ENCODE results near the gene NAPB. TPM values are rescaled to one million over a fixed set of nuclear protein-coding genes. Genes with fewer than 3 reads are reported as not detected.

Gene NAPB
- total and polyA plus RNA-seq, 7 donors, result 1.8 to 12.3 (median 3.0) TPM

DNA sequence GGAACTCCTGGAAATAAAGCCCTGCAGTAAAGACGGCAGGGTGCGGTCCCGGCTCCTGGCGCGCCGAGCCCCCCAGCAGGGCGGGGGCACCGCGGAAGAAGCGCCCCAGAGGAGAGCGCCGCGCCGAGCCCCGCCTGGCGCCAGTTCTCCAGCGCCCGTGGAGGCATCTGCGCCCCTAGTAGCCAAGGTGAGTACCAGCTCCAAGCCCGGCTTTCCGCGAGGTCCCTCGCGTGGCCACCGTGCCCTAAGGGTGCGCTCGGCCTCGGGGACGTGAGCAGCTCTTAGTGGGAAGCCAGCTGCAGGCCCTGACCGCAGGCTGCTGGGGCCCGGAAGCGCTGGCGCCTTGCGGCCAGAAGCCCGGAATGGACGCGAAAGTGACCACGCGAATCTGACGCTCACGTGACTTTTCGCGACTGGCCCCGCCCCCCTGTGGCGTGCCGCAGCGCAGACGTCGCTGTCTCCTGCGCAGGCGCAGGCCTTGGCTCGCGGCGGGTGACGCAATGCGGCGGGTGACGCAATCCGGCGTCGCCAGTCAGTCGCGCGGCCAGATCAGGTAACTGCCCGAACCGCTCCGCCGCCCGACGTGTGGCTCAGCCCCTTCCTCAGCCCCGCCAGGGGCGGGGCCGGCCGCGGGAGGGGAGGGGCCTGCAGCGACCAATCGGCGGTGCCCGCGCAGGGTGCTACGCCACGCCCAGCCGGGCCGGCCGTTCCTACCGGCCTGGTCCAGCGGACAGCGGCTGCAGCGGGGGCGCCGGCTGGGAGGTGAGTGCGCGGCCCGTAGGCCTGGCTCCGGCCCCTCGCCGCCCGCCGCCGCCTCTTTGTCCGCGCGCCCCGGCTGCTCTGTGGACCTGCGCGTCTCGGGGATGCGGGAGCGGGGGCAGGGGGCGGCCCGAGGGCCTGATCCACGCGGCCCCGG, 59.6 kb downstream of the NAPB start, which contains the start of gene GZF1:
Gene GZF1, plus strand, starts transcription at position 707 of the 916 bp plus-strand sequence. CDS start 2,202 bp downstream, outside the sequence.
- DNase-seq (peak; percentile 98 to 99), ATAC-seq (peak; percentile 83 to 89 (median 86))
- H3K4me1 ChIP-seq, result peaks cover 54% of the 10 kb centered on the region
- WGBS, 3 donors, result 0 to 1% (median 0%) methylated on average over 83 to 113 of the region's 114 CpGs
- H3K36me3 ChIP-seq (ENCODE audit: insufficient read depth in 1 of 2, low read depth in 1 of 2), result peaks cover 0 to 20% of the 10 kb centered on the region in 2 donors
- intact Hi-C loops (cut with DNase I), result loop anchor here in 1 of 2 donors (5.0 kb wide), 3 partner anchors 36 to 276 kb away; partner anchors contain the start of gene CST3
- no peaks in the 10 kb centered on the region for H3K9me3 ChIP-seq
- H3K27me3 ChIP-seq (ENCODE audit: insufficient read depth in 3 of 3, low read length in 2 of 3), result no peaks in the 10 kb centered on the region
- H3K4me3 ChIP-seq, result peak within 1 kb of the TSS; percentile 77
- H3K27ac ChIP-seq, result peak within 1 kb of the TSS; percentile 99
- TF ChIP-seq, protein P1, sequence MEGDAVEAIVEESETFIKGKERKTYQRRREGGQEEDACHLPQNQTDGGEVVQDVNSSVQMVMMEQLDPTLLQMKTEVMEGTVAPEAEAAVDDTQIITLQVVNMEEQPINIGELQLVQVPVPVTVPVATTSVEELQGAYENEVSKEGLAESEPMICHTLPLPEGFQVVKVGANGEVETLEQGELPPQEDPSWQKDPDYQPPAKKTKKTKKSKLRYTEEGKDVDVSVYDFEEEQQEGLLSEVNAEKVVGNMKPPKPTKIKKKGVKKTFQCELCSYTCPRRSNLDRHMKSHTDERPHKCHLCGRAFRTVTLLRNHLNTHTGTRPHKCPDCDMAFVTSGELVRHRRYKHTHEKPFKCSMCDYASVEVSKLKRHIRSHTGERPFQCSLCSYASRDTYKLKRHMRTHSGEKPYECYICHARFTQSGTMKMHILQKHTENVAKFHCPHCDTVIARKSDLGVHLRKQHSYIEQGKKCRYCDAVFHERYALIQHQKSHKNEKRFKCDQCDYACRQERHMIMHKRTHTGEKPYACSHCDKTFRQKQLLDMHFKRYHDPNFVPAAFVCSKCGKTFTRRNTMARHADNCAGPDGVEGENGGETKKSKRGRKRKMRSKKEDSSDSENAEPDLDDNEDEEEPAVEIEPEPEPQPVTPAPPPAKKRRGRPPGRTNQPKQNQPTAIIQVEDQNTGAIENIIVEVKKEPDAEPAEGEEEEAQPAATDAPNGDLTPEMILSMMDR (IDR thresholded peaks at IDR 0.05), result no peak

DNA sequence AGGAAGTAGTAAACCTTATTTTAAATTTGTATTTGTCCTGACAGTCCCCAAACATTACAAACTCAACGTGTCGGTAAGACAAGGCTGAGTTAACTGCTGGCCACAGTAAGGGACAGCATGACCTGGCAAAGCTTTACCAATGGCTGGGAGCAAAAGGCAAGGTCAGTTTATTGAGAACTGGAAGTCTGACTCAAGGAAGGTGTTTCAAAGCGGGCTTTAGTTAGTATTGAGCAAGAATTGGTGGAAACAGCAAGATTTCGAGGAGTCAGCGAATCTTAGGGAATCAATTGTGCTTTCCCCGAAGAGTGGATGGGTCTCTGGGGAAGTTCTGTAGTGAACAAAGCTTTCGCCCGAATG, 60.2 kb downstream of the NAPB start:
- Histone ChIP-seq H3K4me1 (peaks cover 48% of the 10 kb centered on the region), H3K27ac (peak overlapping the region; percentile 99), H3K36me3 (ENCODE audit: insufficient read depth in 1 of 2, low read depth in 1 of 2) (peaks cover 0 to 19% of the 10 kb centered on the region in 2 donors), H3K4me3 (peak overlapping the region; percentile 77), H3K27me3 (ENCODE audit: insufficient read depth in 3 of 3, low read length in 2 of 3) (no peaks in the 10 kb centered on the region), H3K9me3 (no peaks in the 10 kb centered on the region)
- 0 to 2% (median 2%) methylated on average over 8 of the region's 8 CpGs for WGBS, 3 donors
- no peak for ATAC-seq
- TF ChIP-seq, protein P1 (IDR thresholded peaks at IDR 0.05), result no peak
- intact Hi-C loops (cut with DNase I), result loop anchor here in 1 of 2 donors (5.0 kb wide), 3 partner anchors 36 to 276 kb away; partner anchors contain the start of gene CST3
- DNase-seq, result no peak

DNA sequence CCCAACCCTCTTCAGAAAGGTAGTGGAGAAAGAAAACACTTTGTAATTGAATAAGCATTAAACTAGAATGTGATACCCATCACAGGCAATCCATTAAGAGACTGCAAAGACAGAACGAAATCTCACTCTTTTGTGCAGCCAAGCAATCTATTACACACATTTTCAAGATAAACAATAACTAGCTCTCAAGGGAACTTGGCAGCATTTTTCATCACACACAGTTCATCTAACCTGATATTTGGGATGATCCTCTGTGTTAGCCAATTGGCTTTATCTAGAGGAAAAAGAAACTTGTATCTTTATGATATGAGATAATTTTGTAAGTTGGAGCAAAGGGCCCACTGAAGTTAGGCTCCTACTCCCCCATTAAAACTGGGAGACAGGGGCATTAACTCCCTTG, 60.8 kb downstream of the NAPB start:
- DNase-seq, result no peak
- ATAC-seq, result no peak
- 60 to 72% (median 66%) methylated on average over 1 of the region's 1 CpG for WGBS, 3 donors
- H3K27me3 ChIP-seq (ENCODE audit: insufficient read depth in 3 of 3, low read length in 2 of 3), result no peaks in the 10 kb centered on the region
- H3K9me3 ChIP-seq, result no peaks in the 10 kb centered on the region
- H3K4me3 ChIP-seq, result peak overlapping the region; percentile 77
- TF ChIP-seq, protein P1 (IDR thresholded peaks at IDR 0.05), result no peak
- intact Hi-C loops (cut with DNase I), result loop anchor here in 1 of 2 donors (5.0 kb wide), 3 partner anchors 37 to 277 kb away; partner anchors contain the start of gene CST3
- peaks cover 4 to 16% of the 10 kb centered on the region in 2 donors for H3K36me3 ChIP-seq (ENCODE audit: insufficient read depth in 1 of 2, low read depth in 1 of 2)
- peak overlapping the region; percentile 99 for H3K27ac ChIP-seq
- H3K4me1 ChIP-seq, result peaks cover 42% of the 10 kb centered on the region

DNA sequence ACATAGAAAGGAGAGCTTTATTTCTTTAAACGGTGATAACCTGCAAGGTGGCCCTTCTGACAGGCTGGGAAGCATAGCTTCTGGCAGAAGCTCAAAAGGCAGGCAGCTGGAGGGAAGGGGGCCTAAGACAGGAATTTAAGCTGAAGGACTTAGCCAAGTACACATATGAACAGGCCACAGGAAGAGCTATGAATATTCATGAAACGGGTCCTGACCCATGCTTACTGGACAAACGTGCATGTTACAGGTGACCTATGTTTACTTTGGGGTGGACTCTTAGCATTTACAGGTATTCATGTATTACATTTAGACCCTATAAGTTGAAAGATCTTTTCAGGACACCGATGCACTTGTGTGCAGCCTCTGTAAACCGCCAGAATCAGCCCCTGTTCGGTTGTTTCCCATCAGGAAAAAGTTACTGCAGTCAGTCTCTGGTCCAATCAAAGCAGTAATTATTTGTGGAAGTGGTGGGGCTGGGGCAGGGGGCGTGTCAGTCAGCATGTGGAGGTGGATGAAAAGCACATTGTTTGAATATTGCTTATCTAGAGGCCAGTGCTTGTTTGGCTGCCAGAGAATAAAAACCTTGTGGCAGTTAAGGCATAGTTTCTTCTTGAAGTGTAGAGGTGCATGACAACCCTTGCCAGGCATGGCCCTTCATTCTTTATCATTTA, 62.2 kb downstream of the NAPB start:
- 65 to 68% (median 68%) methylated on average over 7 of the region's 7 CpGs for WGBS, 3 donors
- peaks cover 35% of the 10 kb centered on the region for H3K4me1 ChIP-seq

More for the DNA sequence above, 62.2 kb downstream of the NAPB start:
- ATAC-seq, result no peak
- Histone ChIP-seq H3K36me3 (ENCODE audit: insufficient read depth in 1 of 2, low read depth in 1 of 2) (peaks cover 9 to 14% of the 10 kb centered on the region in 2 donors), H3K9me3 (no peaks in the 10 kb centered on the region), H3K27ac (peak overlapping the region; percentile 98), H3K4me3 (no peak overlapping the region), H3K27me3 (ENCODE audit: insufficient read depth in 3 of 3, low read length in 2 of 3) (no peaks in the 10 kb centered on the region)
- TF ChIP-seq, protein P1 (IDR thresholded peaks at IDR 0.05), result no peak
- DNase-seq, result no peak
- intact Hi-C loops (cut with DNase I), result loop anchor here (1.0 to 10.0 kb wide), 3 partner anchors 56 to 283 kb away; no protein-coding TSS in a partner anchor

Data from psoas muscle (tissue), 8 donors.